HCT116 (cell line): ENCODE data around the gene SHC1. TPM values are rescaled to one million over a fixed set of nuclear protein-coding genes. Genes with fewer than 3 reads are reported as not detected.

Source experiments
- ATAC-seq: fragments of 200-7000 bp; cut with Tn5 transposase; 2 replicates; pipeline ENCODE4 v1.9.1; 2020; ENCODE audit warnings: mild to moderate bottlenecking, moderate library complexity
- BruUV-seq: library from RNA; stranded (reverse); fragments of 400-500 nt; replicated peaks from 2 replicates; lab custom pipeline; 2021; lab: Mats Ljungman, UMichigan
- CTCF ChIA-PET: fragments of 300-600 bp; sonication (Branson Sonifier 250); formaldehyde crosslinking; loops from one replicate; lab custom pipeline; 2021; ENCODE audit warnings: antibody characterized with exemption; lab: Charles Lee
- POLR2A ChIA-PET: fragments of 300-600, 350-600 bp; sonication (Branson Sonifier 250); formaldehyde crosslinking; loops from one replicate; lab custom pipeline; 2021; ENCODE audit warnings: antibody characterized with exemption; lab: Charles Lee
- RAD21 ChIA-PET, 2 experiments: fragments of 300-600 bp; sonication (Branson Sonifier 250); formaldehyde crosslinking; loops; one replicate each; lab custom pipeline; 2023; ENCODE audit warnings: low total read pairs in 2 of 2; ENCODE audit not compliant: uncharacterized antibody in 2 of 2, unreplicated experiment in 2 of 2, low non-redundant PET in 1 of 2; lab: Charles Lee
- DNase-seq: peaks from one replicate; pipeline ENCODE4 v3.0.0-alpha.2; 2010; ENCODE audit warnings: low read depth, low spot score
- H2AFZ ChIP-seq: fragments of 200-600 bp; shearing (Covaris generic), sonication (generic); 2 replicates; pipeline ENCODE4 v1.6.1; 2017; ENCODE audit warnings: low read depth, mixed run types, mixed read lengths, antibody characterized with exemption, low read length; ENCODE audit not compliant: poor library complexity, severe bottlenecking
- H3K27ac ChIP-seq: 2 replicates; pipeline ENCODE4 v1.5.1; 2012; ENCODE audit warnings: low read depth, low read length
- H3K27me3 ChIP-seq: fragments of 200-600 bp; sonication (generic); 2 replicates; pipeline ENCODE4 v1.6.1; 2016; ENCODE audit warnings: mixed run types, low read length, mixed read lengths; ENCODE audit not compliant: insufficient read depth
- H3K36me3 ChIP-seq, 2 experiments: fragments of 200-500 bp in 1 of 2; fragments of 200-600 bp in 1 of 2; sonication (Bioruptor generic) in 1 of 2; sonication (generic) in 1 of 2; 2 replicates each; pipeline versions ENCODE4 v1.5.1 to v1.6.1; 2014 to 2016; ENCODE audit warnings: low read length in 2 of 2, inconsistent platforms in 1 of 2, mixed read lengths in 1 of 2, mixed run types in 1 of 2; ENCODE audit not compliant: insufficient read depth in 2 of 2, control insufficient read depth in 1 of 2
- H3K4me1 ChIP-seq, 2 experiments: fragments of 200-600 bp in 1 of 2; sonication (generic) in 1 of 2; 2 replicates each; pipeline versions ENCODE4 v1.5.1 to v1.6.1; 2012 to 2017; ENCODE audit warnings: low read length in 2 of 2, inconsistent platforms in 1 of 2, mild to moderate bottlenecking in 1 of 2, mixed read lengths in 1 of 2, mixed run types in 1 of 2, moderate library complexity in 1 of 2; ENCODE audit not compliant: insufficient read depth in 2 of 2, control insufficient read depth in 1 of 2
- H3K4me2 ChIP-seq: fragments of 200-600 bp; sonication (generic); 2 replicates; pipeline ENCODE4 v1.6.1; 2017; ENCODE audit warnings: mixed run types, low read length, mixed read lengths
- H3K4me3 ChIP-seq, 2 experiments: fragments of 200-600 bp in 1 of 2; sonication (generic) in 1 of 2; replicated peaks in 1 of 2; 2 replicates each; pipeline ENCODE4 v1.5.1; 2011 to 2016; ENCODE audit warnings: low read length in 2 of 2, control low read depth in 1 of 2, low read depth in 1 of 2, mild to moderate bottlenecking in 1 of 2, mixed read lengths in 1 of 2, mixed run types in 1 of 2
- H3K79me2 ChIP-seq: fragments of 200-600 bp; sonication (generic); 2 replicates; pipeline ENCODE4 v1.6.1; 2017; ENCODE audit warnings: mild to moderate bottlenecking, mixed run types, low read length, moderate library complexity, mixed read lengths; ENCODE audit not compliant: insufficient read depth
- H3K9ac ChIP-seq: fragments of 200-600 bp; sonication (generic); 2 replicates; pipeline ENCODE4 v1.6.1; 2016; ENCODE audit warnings: low read length, mixed read lengths
- H3K9me2 ChIP-seq: fragments of 200-600 bp; sonication (generic), shearing (Covaris generic); 2 replicates; pipeline ENCODE4 v1.6.1; 2017; ENCODE audit warnings: mixed run types, mild to moderate bottlenecking, moderate library complexity; ENCODE audit not compliant: insufficient read depth
- H3K9me3 ChIP-seq, 2 experiments: fragments of 200-500 bp in 1 of 2; fragments of 200-600 bp in 1 of 2; sonication (Bioruptor generic) in 1 of 2; sonication (generic) in 1 of 2; 2 replicates each; pipeline ENCODE4 v1.6.1; 2014 to 2017; ENCODE audit warnings: low read length in 2 of 2, mixed read lengths in 2 of 2, inconsistent platforms in 1 of 2, low read depth in 1 of 2, mild to moderate bottlenecking in 1 of 2, mixed run types in 1 of 2, moderate library complexity in 1 of 2; ENCODE audit not compliant: control insufficient read depth in 1 of 2, insufficient read depth in 1 of 2
- H4K20me1 ChIP-seq: fragments of 200-600 bp; sonication (generic), shearing (Covaris generic); 2 replicates; pipeline ENCODE4 v1.6.1; 2017; ENCODE audit warnings: mixed run types, mild to moderate bottlenecking, moderate library complexity; ENCODE audit not compliant: insufficient read depth
- CTCF ChIP-seq, 3 experiments: fragments of 200-600 bp in 1 of 3; sonication (generic) in 1 of 3; IDR thresholded peaks in 2 of 3; conservative IDR thresholded peaks in 1 of 3; 2 replicates each; pipeline ENCODE4 v1.5.1; 2012 to 2017; ENCODE audit warnings: low read depth in 2 of 3, low read length in 2 of 3, antibody characterized with exemption in 1 of 3, borderline replicate concordance in 1 of 3, control low read depth in 1 of 3, mild to moderate bottlenecking in 1 of 3, mixed read lengths in 1 of 3, mixed run types in 1 of 3, moderate library complexity in 1 of 3; ENCODE audit not compliant: insufficient read depth in 1 of 3
- TCF7L2 ChIP-seq: IDR thresholded peaks from 2 replicates; pipeline ENCODE4 v1.7.0; 2011; ENCODE audit warnings: borderline replicate concordance, inconsistent platforms; ENCODE audit not compliant: insufficient read depth, insufficient read length; ENCODE audit errors: extremely low read depth
- ZBTB33 ChIP-seq: IDR thresholded peaks from 2 replicates; pipeline ENCODE4 v1.6.1; 2011; ENCODE audit warnings: mild to moderate bottlenecking, low read length, moderate library complexity; ENCODE audit not compliant: insufficient replicate concordance; ENCODE audit errors: extremely low read depth
- intact Hi-C: fragments of 100-400 bp; cut with micrococcal nuclease; formaldehyde crosslinking; loops from 2 replicates; pipeline ENCODE4 v1.10.0; 2022
- total RNA-seq: library from RNA; stranded (reverse); gene quantifications from one replicate; pipeline ENCODE4 v1.2.1, GENCODE V29; 2021; ENCODE audit not compliant: unreplicated experiment

SHC1 gene
- total RNA-seq, 1 experiment from 2014 or later = 148 TPM

GRCh38 chr1:154974102-154974807 is 3.7 kb upstream of the SHC1 start, which contains the start of gene CKS1B:
TSS of gene CKS1B (plus strand) at chr1:154974681. CDS start at chr1:154974746, 65 bp downstream.
- Histone ChIP-seq H3K4me1 (peaks cover 40 to 64% of the 10 kb centered on the region in 2 experiments), H3K79me2 (peaks cover 85% of the 10 kb centered on the region), H3K9me2 (no peaks in the 10 kb centered on the region), H2AFZ (no peak within 1 kb of the TSS), H3K27ac (peak within 1 kb of the TSS; percentile 86), H3K9me3 (no peaks in the 10 kb centered on the region), H3K9ac (peak within 1 kb of the TSS; percentile 86), H3K27me3 (no peaks in the 10 kb centered on the region), H4K20me1 (no peaks in the 10 kb centered on the region), H3K4me3 (peak within 1 kb of the TSS; percentile 61 to 70), H3K4me2 (peak within 1 kb of the TSS; percentile 90), H3K36me3 (peaks cover 5 to 23% of the 10 kb centered on the region in 2 experiments)
- ChIA-PET CTCF (interaction anchor here (0.7 to 2.6 kb wide), 9 partner anchors 8 to 277 kb away, joined by 3 to 14 read pairs (median 3); partner anchors contain the start of genes ADAM15, FLAD1, KRTCAP2 and PBXIP1), POLR2A (interaction anchor here (0.5 to 5.4 kb wide), 20 partner anchors 9 to 1525 kb away, joined by 3 to 46 read pairs (median 5); partner anchors contain the start of genes FLAD1, KRTCAP2, LENEP and PBXIP1), RAD21 (interaction anchor here (0.8 kb wide), 2 partner anchors 10 to 25 kb away, joined by 3 to 4 read pairs; no protein-coding TSS in a partner anchor)
- DNase-seq (peak; percentile 100), ATAC-seq (peak; percentile 78)
- TF ChIP-seq CTCF (IDR thresholded peaks at IDR 0.05 in 2 of 3, conservative IDR thresholded peaks at IDR 0.05 in 1 of 3; ENCODE audit: borderline replicate concordance in 1 of 3, insufficient read depth in 1 of 3, low read depth in 2 of 3, low read length in 2 of 3) (no peak), TCF7L2 (peak; percentile 98), ZBTB33 (peak; percentile 61)
- intact Hi-C loops = loop anchor here (1.0 to 5.0 kb wide), 4 partner anchors 27 to 163 kb away; partner anchors contain the start of genes EFNA4 and SLC50A1
- BruUV-seq = no TSS peak
